SU-DHL-6 (cell line): ENCODE results near the gene TMPRSS4.

Source experiments
- CTCF ChIP-seq: fragments of 200-600 bp; sonication (generic); IDR thresholded peaks from one replicate; pipeline ENCODE4 v1.5.1; 2017; ENCODE audit warnings: antibody characterized with exemption, mild to moderate bottlenecking, low read length, moderate library complexity; ENCODE audit not compliant: insufficient read depth, poor library complexity, severe bottlenecking
- EZH2phosphoT487 ChIP-seq: fragments of 200-600 bp; sonication (generic), shearing (Covaris generic); conservative IDR thresholded peaks from 2 replicates; pipeline ENCODE4 v1.6.1; 2018; ENCODE audit warnings: mild to moderate bottlenecking, antibody characterized with exemption, low read length, moderate library complexity, mixed read lengths

- TF ChIP-seq CTCF (no peak), EZH2phosphoT487 (no peak)
Measured at GRCh38 chr11:118068945-118069612, 7.8 kb upstream of the TMPRSS4 start.
